ENCODE results near the gene BAHCC1. TPM values are rescaled to one million over a fixed set of nuclear protein-coding genes. Genes with fewer than 3 reads are reported as not detected.
"Not testable (repeated sequence)": the region's sequence is repeated elsewhere in the genome, so short reads cannot be mapped to it uniquely, and the experiment has no call there.

The BAHCC1 gene
- under 1 TPM; 0.02 to 0.14 TPM for total RNA-seq

DNA sequence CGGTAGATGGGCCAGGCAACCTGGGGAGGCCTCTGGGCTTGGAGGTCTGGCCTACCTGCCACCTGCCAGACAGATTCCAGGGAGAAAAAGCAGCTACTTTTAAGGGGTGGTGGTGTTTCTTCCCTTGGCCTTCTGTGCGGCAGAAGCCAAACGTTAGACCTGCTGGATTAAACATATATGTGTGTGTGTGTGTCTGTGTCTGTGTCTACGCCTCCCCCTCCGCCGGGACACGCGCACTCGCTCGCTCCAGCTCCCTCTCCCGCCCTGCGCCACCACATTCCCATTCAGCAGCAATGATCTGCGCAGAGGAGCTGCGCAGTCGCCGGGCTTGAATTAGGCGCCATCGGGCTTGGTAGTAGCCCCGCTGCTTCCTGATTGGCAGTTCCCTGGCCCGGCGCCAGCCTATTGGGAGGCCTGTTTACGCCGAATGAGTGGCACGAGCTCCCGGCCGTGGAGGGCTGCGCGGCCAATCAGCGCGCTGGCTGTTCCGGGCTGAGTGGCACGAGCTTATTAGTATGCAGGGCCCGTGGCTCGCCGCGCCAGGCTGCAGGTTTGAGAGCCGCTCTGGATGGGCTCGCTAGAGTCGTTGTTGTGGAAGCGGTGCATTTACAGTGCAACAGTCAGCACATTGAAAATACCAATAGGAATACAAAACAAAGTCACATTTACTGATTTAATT lies at the start of gene BAHCC1:
Gene BAHCC1 (plus strand): TSS at position 537 of the 679 bp plus-strand sequence. CDS start 4,283 bp downstream, outside the sequence.
- Mint-ChIP-seq H3K27me3 (ENCODE audit: low read depth) (peaks cover 57% of the 10 kb centered on the region), H3K4me1 (ENCODE audit: low read depth) (peaks cover 30% of the 10 kb centered on the region), H3K9me3 (no peaks in the 10 kb centered on the region), H3K4me3 (peak within 1 kb of the TSS; percentile 84 to 85), H3K27ac (peak within 1 kb of the TSS; percentile 91), H3K36me3 (ENCODE audit: insufficient read depth in 2 of 2) (peaks cover 4 to 6% of the 10 kb centered on the region in 2 donors)
- ATAC-seq (replicated peaks in 1 of 2) (peak; percentile 79 to 83), DNase-seq (peak; percentile 94 to 96)

DNA sequence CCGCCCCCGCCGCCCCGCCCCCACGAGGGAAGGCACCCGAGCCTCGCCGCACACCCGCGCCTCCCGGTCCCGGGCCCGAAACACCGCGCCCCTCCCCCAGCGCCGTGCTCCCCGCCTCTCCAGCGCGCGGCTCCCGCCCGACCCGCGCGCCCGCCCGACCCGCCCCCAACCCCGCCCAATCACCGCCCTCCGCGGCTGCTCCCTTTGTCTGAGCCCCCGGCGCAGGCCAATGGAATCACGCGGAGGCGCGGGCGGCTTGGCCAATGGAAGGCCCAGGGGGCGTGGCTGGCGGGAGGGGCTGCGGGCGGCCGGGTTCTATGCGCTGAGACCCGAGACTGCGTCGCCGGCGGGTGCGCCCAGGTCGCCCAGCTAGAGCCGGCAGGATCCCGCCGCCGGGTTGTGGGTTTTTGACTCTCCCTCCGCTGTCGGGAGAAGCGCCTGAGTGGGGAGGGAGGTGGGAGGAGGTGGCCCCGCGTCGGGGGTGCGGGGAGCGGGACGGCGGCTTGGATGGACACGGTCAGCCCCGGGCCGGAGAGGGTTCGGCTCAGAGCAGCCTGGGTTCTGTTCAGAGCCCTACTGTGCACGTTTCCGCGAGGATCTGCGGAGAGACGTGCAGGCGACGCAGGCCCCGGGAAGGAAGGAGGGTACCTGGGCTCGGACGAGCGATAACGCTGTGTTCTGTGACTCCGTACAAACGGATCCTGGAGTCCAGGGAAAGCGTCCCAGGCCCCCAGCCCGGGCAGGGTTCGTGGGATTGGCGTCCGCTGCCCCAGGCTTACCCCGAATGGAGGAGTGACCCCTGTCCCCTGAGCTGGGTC lies 49.0 kb upstream of the BAHCC1 start:
- H3K27me3 Mint-ChIP-seq (ENCODE audit: low read depth) = peaks cover 52% of the 10 kb centered on the region

DNA sequence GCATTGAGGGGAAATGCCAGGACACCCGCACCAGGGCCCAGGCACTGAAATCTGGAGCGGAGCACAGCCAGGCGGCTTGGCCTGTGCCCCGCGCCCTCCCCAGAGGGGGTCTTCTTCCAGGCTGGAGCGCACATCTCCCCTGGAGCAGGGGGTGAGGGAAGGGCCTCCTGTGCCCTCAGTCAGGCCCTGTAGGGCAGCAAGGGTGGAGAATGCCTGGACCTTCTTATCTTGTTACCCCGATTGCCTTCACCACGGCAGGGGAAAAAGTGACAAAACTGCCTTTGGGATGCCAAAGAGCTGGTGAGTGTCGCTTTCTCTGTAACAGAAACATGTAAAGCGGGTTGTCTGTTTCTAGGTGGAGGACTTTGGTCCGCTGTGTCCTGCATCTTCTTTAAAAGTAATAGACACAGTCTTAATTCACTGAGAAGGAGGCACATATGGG lies 48.3 kb upstream of the BAHCC1 start:
- Mint-ChIP-seq H3K4me1 (ENCODE audit: low read depth) (peaks cover 7% of the 10 kb centered on the region), H3K4me3 (no peak overlapping the region), H3K9me3 (no peaks in the 10 kb centered on the region), H3K27me3 (ENCODE audit: low read depth) (peaks cover 52% of the 10 kb centered on the region), H3K36me3 (ENCODE audit: insufficient read depth in 2 of 2) (no peaks in the 10 kb centered on the region), H3K27ac (no peak overlapping the region)
- no peak for ATAC-seq (replicated peaks in 1 of 2)
- DNase-seq = no peak

More for the DNA sequence above, 49.0 kb upstream of the BAHCC1 start:
- no peaks in the 10 kb centered on the region for H3K9me3 Mint-ChIP-seq
- peak overlapping the region; percentile 22 to 80 for H3K4me3 Mint-ChIP-seq
- peak; percentile 91 to 92 for ATAC-seq (replicated peaks in 1 of 2)
- H3K4me1 Mint-ChIP-seq (ENCODE audit: low read depth) = peaks cover 7% of the 10 kb centered on the region
- DNase-seq = peak; percentile 98
- H3K27ac Mint-ChIP-seq = no peak overlapping the region
- no peaks in the 10 kb centered on the region for H3K36me3 Mint-ChIP-seq (ENCODE audit: insufficient read depth in 2 of 2)

DNA sequence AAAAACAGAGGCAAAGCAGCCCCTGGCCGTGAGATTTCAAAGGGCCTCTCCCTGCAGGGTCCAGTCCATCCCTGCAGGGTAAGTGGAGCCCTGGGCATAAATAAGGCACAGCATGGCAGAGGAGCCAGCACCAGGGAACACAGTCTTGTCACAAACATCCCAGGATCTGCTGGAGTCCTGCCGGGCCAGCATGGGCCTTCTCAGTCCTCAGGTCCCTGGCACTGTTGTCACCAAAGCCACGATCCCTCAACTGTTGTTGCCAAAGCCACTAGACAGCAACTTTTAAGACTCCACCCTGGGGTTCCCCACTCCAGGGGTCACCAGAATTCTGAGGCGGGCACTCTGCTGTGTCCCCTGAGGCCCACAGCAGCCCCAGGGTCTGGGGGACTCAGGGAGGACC lies 47.8 kb upstream of the BAHCC1 start:
- no peak overlapping the region for H3K4me3 Mint-ChIP-seq
- H3K4me1 Mint-ChIP-seq (ENCODE audit: low read depth) = peaks cover 7% of the 10 kb centered on the region
- no peak for ATAC-seq (replicated peaks in 1 of 2)
- no peak overlapping the region for H3K27ac Mint-ChIP-seq
- no peak for DNase-seq
- H3K36me3 Mint-ChIP-seq (ENCODE audit: insufficient read depth in 2 of 2) = no peaks in the 10 kb centered on the region
- peaks cover 48% of the 10 kb centered on the region for H3K27me3 Mint-ChIP-seq (ENCODE audit: low read depth)
- H3K9me3 Mint-ChIP-seq = no peaks in the 10 kb centered on the region

DNA sequence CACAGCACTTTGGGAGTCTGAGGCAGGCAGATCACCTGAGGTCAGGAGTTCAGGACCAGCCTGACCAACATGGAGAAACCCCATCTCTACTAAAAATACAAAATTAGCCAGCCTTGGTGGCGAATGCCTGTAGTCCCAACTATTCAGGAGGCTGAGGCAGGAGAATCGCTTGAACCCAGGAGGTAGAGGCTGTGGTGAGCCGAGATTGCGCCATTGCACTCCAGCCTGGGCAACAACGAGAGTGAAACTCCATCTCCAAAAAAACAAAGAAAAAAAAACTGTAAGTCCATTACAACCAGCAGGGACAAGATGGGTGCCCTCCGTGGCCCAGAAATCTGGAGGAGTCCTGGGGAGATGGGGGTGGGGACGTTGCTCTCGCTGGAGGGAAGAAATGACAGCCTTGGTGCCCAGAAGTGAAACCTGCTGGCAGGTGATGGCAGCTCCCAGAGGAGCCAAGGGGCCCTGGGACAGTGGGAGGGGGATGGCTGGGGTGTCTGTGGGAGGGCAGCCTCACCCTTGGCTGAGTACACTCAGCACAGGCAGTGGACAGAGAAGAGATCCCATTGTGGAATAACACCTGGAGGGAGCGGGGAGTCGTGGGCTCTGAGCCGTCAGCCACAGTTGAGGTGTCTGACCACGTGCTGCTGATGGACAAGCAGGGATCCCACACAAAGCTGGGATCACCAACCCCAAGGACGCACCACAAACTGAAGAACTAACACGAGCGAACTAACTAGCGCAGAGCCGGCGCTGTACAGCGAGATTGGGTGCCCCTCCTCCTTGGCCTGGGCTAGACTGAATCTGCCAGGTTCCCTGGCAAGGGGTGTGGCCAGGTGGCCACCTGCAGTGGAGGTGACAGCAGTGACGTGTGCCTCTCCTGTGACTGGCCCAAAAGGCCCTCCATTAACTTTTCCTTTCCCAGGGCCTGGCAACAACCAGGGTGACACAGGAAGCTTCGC lies 46.9 kb upstream of the BAHCC1 start:
- Mint-ChIP-seq H3K27me3 (ENCODE audit: low read depth) (peaks cover 38% of the 10 kb centered on the region), H3K9me3 (no peaks in the 10 kb centered on the region), H3K4me3 (no peak overlapping the region), H3K36me3 (ENCODE audit: insufficient read depth in 2 of 2) (no peaks in the 10 kb centered on the region), H3K27ac (no peak overlapping the region), H3K4me1 (ENCODE audit: low read depth) (peaks cover 7% of the 10 kb centered on the region)
- ATAC-seq (replicated peaks in 1 of 2) (no peak), DNase-seq (no peak)

- Mint-ChIP-seq H3K4me1 (ENCODE audit: low read depth) (peaks cover under 1% of the 10 kb centered on the region), H3K9me3 (no peaks in the 10 kb centered on the region), H3K27me3 (ENCODE audit: low read depth) (peaks cover 26% of the 10 kb centered on the region), H3K27ac (no peak overlapping the region), H3K36me3 (ENCODE audit: insufficient read depth in 2 of 2) (no peaks in the 10 kb centered on the region), H3K4me3 (no peak overlapping the region)
- DNase-seq = no peak
- no peak for ATAC-seq (replicated peaks in 1 of 2)
Observed at GRCh38 chr17:81349397-81350319, 45.6 kb upstream of the BAHCC1 start.

- Mint-ChIP-seq H3K9me3 (no peaks in the 10 kb centered on the region), H3K27me3 (ENCODE audit: low read depth) (peaks cover 24% of the 10 kb centered on the region), H3K27ac (no peak overlapping the region), H3K4me1 (ENCODE audit: low read depth) (peaks cover 6% of the 10 kb centered on the region), H3K4me3 (no peak overlapping the region), H3K36me3 (ENCODE audit: insufficient read depth in 2 of 2) (no peaks in the 10 kb centered on the region)
- ATAC-seq (replicated peaks in 1 of 2) (no peak), DNase-seq (no peak)
Observed at GRCh38 chr17:81350320-81350890, 44.9 kb upstream of the BAHCC1 start.

DNA sequence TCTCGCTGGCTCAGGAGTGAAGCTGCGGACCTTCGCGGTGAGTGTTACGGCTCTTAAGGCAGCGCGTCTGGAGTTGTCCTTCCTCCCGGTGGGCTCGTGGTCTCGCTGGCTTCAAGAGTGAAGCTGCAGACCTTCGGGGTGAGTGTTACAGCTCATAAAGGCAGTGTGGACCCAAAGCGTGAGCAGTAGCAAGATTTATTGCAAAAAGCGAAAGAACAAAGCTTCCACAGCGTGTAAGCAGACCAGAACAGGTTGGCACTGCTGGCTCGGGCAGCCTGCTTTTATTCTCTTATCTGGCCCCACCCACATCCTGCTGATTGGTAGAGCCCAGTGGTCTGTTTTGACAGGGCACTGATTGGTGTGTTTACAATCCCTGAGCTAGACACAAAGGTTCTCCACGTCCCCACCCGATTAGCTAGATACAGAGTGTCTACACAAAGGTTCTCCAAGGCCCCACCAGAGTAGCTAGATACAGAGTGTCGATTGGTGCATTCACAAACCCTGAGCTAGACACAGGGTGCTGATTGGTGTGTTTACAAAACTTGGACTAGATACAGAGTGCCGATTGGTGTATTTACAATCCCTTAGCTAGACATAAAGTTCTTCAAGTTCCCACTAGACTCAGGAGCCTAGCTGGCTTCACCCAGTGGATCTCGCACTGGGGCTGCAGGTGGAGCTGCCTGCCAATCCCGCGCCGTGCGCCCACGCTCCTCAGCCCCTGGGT lies 43.8 kb upstream of the BAHCC1 start:
- H3K36me3 Mint-ChIP-seq (ENCODE audit: insufficient read depth in 2 of 2); ATAC-seq (replicated peaks in 1 of 2); H3K4me1 Mint-ChIP-seq (ENCODE audit: low read depth); H3K4me3 Mint-ChIP-seq; DNase-seq; H3K9me3 Mint-ChIP-seq; H3K27ac Mint-ChIP-seq: not testable (repeated sequence)
- peaks cover 24% of the 10 kb centered on the region for H3K27me3 Mint-ChIP-seq (ENCODE audit: low read depth)

DNA sequence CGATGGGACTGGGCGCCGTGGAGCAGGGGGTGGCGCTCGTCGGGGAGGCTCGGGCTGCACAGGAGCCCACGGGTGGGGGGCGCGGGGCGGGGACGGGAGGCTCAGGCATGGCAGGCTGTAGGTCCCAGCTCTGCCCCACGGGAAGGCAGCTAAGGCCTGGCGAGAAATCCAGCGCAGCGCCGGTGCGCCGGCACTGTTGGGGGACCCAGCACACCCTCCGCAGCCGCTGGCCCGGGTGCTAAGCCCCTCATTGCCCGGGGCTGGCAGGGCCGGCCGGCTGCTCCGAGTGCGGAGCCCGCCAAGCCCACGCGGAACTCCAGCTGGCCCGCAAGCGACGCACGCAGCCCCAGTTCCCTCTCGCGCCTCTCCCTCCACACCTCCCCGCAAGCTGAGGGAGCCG lies 43.2 kb upstream of the BAHCC1 start:
- H3K9me3 Mint-ChIP-seq; H3K36me3 Mint-ChIP-seq (ENCODE audit: insufficient read depth in 2 of 2); H3K4me1 Mint-ChIP-seq (ENCODE audit: low read depth); H3K4me3 Mint-ChIP-seq; H3K27ac Mint-ChIP-seq; DNase-seq; ATAC-seq (replicated peaks in 1 of 2): not testable (repeated sequence)
- H3K27me3 Mint-ChIP-seq (ENCODE audit: low read depth) = peaks cover 24% of the 10 kb centered on the region

DNA sequence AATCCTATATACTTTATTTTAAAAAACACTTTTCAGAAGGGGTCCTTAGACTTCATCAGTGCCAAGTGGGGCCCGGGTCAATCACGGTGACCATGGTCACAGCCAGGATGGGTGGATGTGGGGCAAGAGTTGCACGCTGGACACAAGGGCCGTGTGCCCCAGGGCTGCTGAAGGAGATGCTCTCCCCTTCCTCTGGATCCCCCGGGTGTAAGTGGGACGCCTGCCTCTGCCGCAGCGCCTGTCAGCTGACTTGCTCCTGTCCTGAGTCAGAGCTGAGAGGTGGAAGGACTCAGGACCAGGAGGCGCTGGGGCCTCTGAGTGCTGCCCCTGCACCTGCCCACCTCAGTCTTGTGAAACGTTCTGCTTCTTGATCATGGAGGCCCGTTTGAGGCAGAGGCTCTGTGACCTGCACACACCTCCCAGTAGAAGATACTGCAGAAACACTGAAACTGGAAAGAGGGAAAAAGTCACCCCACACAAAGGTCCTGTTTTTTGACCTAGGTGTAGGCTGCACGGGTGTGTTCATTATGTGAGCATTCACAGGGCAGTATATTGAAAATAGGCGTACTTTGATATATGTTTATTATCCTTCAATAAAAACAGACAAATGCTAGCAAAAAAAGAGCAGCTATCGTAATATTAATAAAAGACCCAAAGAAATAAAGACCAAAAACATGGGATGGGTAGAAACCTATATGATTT lies 40.9 kb upstream of the BAHCC1 start:
- Mint-ChIP-seq H3K27me3 (ENCODE audit: low read depth) (peaks cover 22% of the 10 kb centered on the region), H3K36me3 (ENCODE audit: insufficient read depth in 2 of 2) (no peaks in the 10 kb centered on the region), H3K4me3 (no peak overlapping the region), H3K27ac (no peak overlapping the region), H3K9me3 (no peaks in the 10 kb centered on the region), H3K4me1 (ENCODE audit: low read depth) (peaks cover 6% of the 10 kb centered on the region)
- ATAC-seq (replicated peaks in 1 of 2) = no peak
- no peak for DNase-seq

DNA sequence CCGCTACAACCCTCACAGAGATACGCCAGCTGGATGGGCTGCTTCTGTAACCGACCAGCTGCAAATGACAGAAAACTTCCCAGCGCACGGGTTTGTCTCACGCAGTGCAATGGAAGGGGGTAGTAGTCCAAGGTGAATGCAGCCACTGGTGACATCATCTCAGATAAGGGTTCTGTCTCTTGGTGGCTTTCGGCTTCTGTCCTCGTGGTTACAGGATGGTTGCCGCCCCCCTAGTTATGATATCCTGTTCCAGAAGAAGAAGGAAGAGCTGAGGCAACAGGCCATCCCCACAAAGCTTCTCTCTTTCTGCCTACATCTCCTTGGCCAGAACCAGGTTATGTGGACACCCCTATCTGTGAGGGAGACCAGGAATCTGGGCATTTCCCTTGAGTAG lies 40.3 kb upstream of the BAHCC1 start:
- H3K4me3 Mint-ChIP-seq = no peak overlapping the region
- no peak for ATAC-seq (replicated peaks in 1 of 2)
- no peaks in the 10 kb centered on the region for H3K9me3 Mint-ChIP-seq
- peaks cover 6% of the 10 kb centered on the region for H3K4me1 Mint-ChIP-seq (ENCODE audit: low read depth)
- no peaks in the 10 kb centered on the region for H3K36me3 Mint-ChIP-seq (ENCODE audit: insufficient read depth in 2 of 2)
- DNase-seq = no peak
- H3K27ac Mint-ChIP-seq = no peak overlapping the region
- H3K27me3 Mint-ChIP-seq (ENCODE audit: low read depth) = peaks cover 16% of the 10 kb centered on the region
